ENCODE results near the gene COPS3.

COPS3 gene

GRCh38 chr17:17235212-17236174 is 45.6 kb downstream of the COPS3 start:
- TF ChIP-seq GABPA (IDR thresholded peaks at IDR 0.05; ENCODE audit: low read depth) (no peak), REST (IDR thresholded peaks at IDR 0.05; ENCODE audit: insufficient replicate concordance, low read depth) (no peak), POLR2AphosphoS5 (IDR thresholded peaks at IDR 0.05; ENCODE audit: low read depth) (no peak), CTCF (IDR thresholded peaks at IDR 0.05; ENCODE audit: insufficient read depth, low read length) (no peak), SPI1 (IDR thresholded peaks at IDR 0.05; ENCODE audit: borderline replicate concordance, low read depth) (no peak)
- no peak overlapping the region for H3K27ac ChIP-seq (replicated peaks)

GRCh38 chr17:17232303-17232621 is 48.8 kb downstream of the COPS3 start:
- TF ChIP-seq REST (IDR thresholded peaks at IDR 0.05; ENCODE audit: insufficient replicate concordance, low read depth) (no peak), GABPA (IDR thresholded peaks at IDR 0.05; ENCODE audit: low read depth) (no peak), POLR2AphosphoS5 (IDR thresholded peaks at IDR 0.05; ENCODE audit: low read depth) (no peak), CTCF (IDR thresholded peaks at IDR 0.05; ENCODE audit: insufficient read depth, low read length) (no peak), SPI1 (IDR thresholded peaks at IDR 0.05; ENCODE audit: borderline replicate concordance, low read depth) (no peak)
- Histone ChIP-seq H3K27me3 (ENCODE audit: insufficient read depth, poor library complexity, severe bottlenecking) (no peaks in the 10 kb centered on the region), H3K4me3 (replicated peaks; ENCODE audit: insufficient read depth, low read length) (no peak overlapping the region), H3K27ac (replicated peaks) (no peak overlapping the region)
- DNase-seq (ENCODE audit: low read depth in 1 of 2, low spot score in 1 of 2): no peak

More at GRCh38 chr17:17235212-17236174, 45.6 kb downstream of the COPS3 start:
- Histone ChIP-seq H3K4me3 (replicated peaks; ENCODE audit: insufficient read depth, low read length) (peak overlapping the region; percentile 92), H3K27me3 (ENCODE audit: insufficient read depth, poor library complexity, severe bottlenecking) (no peaks in the 10 kb centered on the region)
- no peak for DNase-seq (ENCODE audit: low read depth in 1 of 2, low spot score in 1 of 2)

- Histone ChIP-seq H3K27ac (replicated peaks) (no peak overlapping the region), H3K27me3 (ENCODE audit: insufficient read depth, poor library complexity, severe bottlenecking) (no peaks in the 10 kb centered on the region), H3K4me3 (replicated peaks; ENCODE audit: insufficient read depth, low read length) (no peak overlapping the region)
- TF ChIP-seq GABPA (IDR thresholded peaks at IDR 0.05; ENCODE audit: low read depth) (no peak), SPI1 (IDR thresholded peaks at IDR 0.05; ENCODE audit: borderline replicate concordance, low read depth) (no peak), REST (IDR thresholded peaks at IDR 0.05; ENCODE audit: insufficient replicate concordance, low read depth) (no peak), POLR2AphosphoS5 (IDR thresholded peaks at IDR 0.05; ENCODE audit: low read depth) (no peak), CTCF (IDR thresholded peaks at IDR 0.05; ENCODE audit: insufficient read depth, low read length) (no peak)
- DNase-seq (ENCODE audit: low read depth in 1 of 2, low spot score in 1 of 2): no peak
These were observed 49.3 kb downstream of the COPS3 start for GRCh38 chr17:17231621-17232302.

Measured in HL-60 (cell line).